ENCODE data around the gene LRCH3. TPM values are rescaled to one million over a fixed set of nuclear protein-coding genes. Genes with fewer than 3 reads are reported as not detected.
"Not testable (repeated sequence)": the region's sequence is repeated elsewhere in the genome, so short reads cannot be mapped to it uniquely, and the experiment has no call there.

Gene LRCH3
- polyA plus RNA-seq, 2 donors: 7.0 to 13.1 TPM

- peaks cover 9 to 10% of the 10 kb centered on the region in 2 donors for H3K36me3 ChIP-seq (ENCODE audit: control insufficient read depth in 2 of 2, insufficient read depth in 2 of 2, low read length in 1 of 2)
- WGBS, 2 donors: 72 to 75% methylated on average over 6 of the region's 6 CpGs
- H3K27ac ChIP-seq (ENCODE audit: low read depth in 2 of 2, low read length in 1 of 2): no peak overlapping the region
- no peaks in the 10 kb centered on the region for H3K4me1 ChIP-seq (ENCODE audit: control insufficient read depth in 2 of 2, insufficient read depth in 2 of 2, low read length in 1 of 2)
- no peak overlapping the region for H3K4me3 ChIP-seq (ENCODE audit: low read depth in 1 of 2, low read length in 2 of 2)
- H3K27me3 ChIP-seq (ENCODE audit: control insufficient read depth in 1 of 2, insufficient read depth in 2 of 2, low read length in 2 of 2): no peaks in the 10 kb centered on the region
- no peaks in the 10 kb centered on the region for H3K9me3 ChIP-seq (ENCODE audit: control insufficient read depth in 2 of 2, insufficient read depth in 1 of 2, low read depth in 1 of 2, low read length in 1 of 2)
Measured at GRCh38 chr3:197874653-197875052, 83.6 kb downstream of the LRCH3 start.

- Histone ChIP-seq H3K36me3 (ENCODE audit: control insufficient read depth in 2 of 2, insufficient read depth in 2 of 2, low read length in 1 of 2) (peaks cover 0 to 4% of the 10 kb centered on the region in 2 donors), H3K4me3 (ENCODE audit: low read depth in 1 of 2, low read length in 2 of 2) (no peak overlapping the region), H3K9me3 (ENCODE audit: control insufficient read depth in 2 of 2, insufficient read depth in 1 of 2, low read depth in 1 of 2, low read length in 1 of 2) (no peaks in the 10 kb centered on the region), H3K27ac (ENCODE audit: low read depth in 2 of 2, low read length in 1 of 2) (no peak overlapping the region), H3K4me1 (ENCODE audit: control insufficient read depth in 2 of 2, insufficient read depth in 2 of 2, low read length in 1 of 2) (no peaks in the 10 kb centered on the region), H3K27me3 (ENCODE audit: control insufficient read depth in 1 of 2, insufficient read depth in 2 of 2, low read length in 2 of 2) (no peaks in the 10 kb centered on the region)
- WGBS, 2 donors: 98% methylated on average over 4 of the region's 4 CpGs
Measured at GRCh38 chr3:197877902-197878301, 86.8 kb downstream of the LRCH3 start.

- no peak overlapping the region for H3K27ac ChIP-seq (ENCODE audit: low read depth in 2 of 2, low read length in 1 of 2)
- H3K4me3 ChIP-seq (ENCODE audit: low read depth in 1 of 2, low read length in 2 of 2): no peak overlapping the region
- no peaks in the 10 kb centered on the region for H3K9me3 ChIP-seq (ENCODE audit: control insufficient read depth in 2 of 2, insufficient read depth in 1 of 2, low read depth in 1 of 2, low read length in 1 of 2)
- no peaks in the 10 kb centered on the region for H3K4me1 ChIP-seq (ENCODE audit: control insufficient read depth in 2 of 2, insufficient read depth in 2 of 2, low read length in 1 of 2)
- no peaks in the 10 kb centered on the region for H3K27me3 ChIP-seq (ENCODE audit: control insufficient read depth in 1 of 2, insufficient read depth in 2 of 2, low read length in 2 of 2)
- peaks cover 0 to 4% of the 10 kb centered on the region in 2 donors for H3K36me3 ChIP-seq (ENCODE audit: control insufficient read depth in 2 of 2, insufficient read depth in 2 of 2, low read length in 1 of 2)
- 72 to 80% methylated on average over 8 of the region's 8 CpGs for WGBS, 2 donors
Measured at GRCh38 chr3:197878427-197878826, 87.4 kb downstream of the LRCH3 start.

GRCh38 chr3:197880491-197881269 is 89.6 kb downstream of the LRCH3 start:
- no peak overlapping the region for H3K4me3 ChIP-seq (ENCODE audit: low read depth in 1 of 2, low read length in 2 of 2)
- no peak overlapping the region for H3K27ac ChIP-seq (ENCODE audit: low read depth in 2 of 2, low read length in 1 of 2)
- peaks cover 0 to 7% of the 10 kb centered on the region in 2 donors for H3K36me3 ChIP-seq (ENCODE audit: control insufficient read depth in 2 of 2, insufficient read depth in 2 of 2, low read length in 1 of 2)
- H3K27me3 ChIP-seq (ENCODE audit: control insufficient read depth in 1 of 2, insufficient read depth in 2 of 2, low read length in 2 of 2): no peaks in the 10 kb centered on the region
- no peaks in the 10 kb centered on the region for H3K4me1 ChIP-seq (ENCODE audit: control insufficient read depth in 2 of 2, insufficient read depth in 2 of 2, low read length in 1 of 2)
- 80 to 82% methylated on average over 17 of the region's 17 CpGs for WGBS, 2 donors
- H3K9me3 ChIP-seq (ENCODE audit: control insufficient read depth in 2 of 2, insufficient read depth in 1 of 2, low read depth in 1 of 2, low read length in 1 of 2): no peaks in the 10 kb centered on the region

GRCh38 chr3:197881270-197881969 is 90.4 kb downstream of the LRCH3 start:
- 72 to 83% methylated on average over 8 of the region's 8 CpGs for WGBS, 2 donors
- H3K36me3 ChIP-seq (ENCODE audit: control insufficient read depth in 2 of 2, insufficient read depth in 2 of 2, low read length in 1 of 2): peaks cover 0 to 7% of the 10 kb centered on the region in 2 donors
- H3K27me3 ChIP-seq (ENCODE audit: control insufficient read depth in 1 of 2, insufficient read depth in 2 of 2, low read length in 2 of 2): no peaks in the 10 kb centered on the region

GRCh38 chr3:197881970-197882338 is 90.9 kb downstream of the LRCH3 start:
- Histone ChIP-seq H3K27ac (ENCODE audit: low read depth in 2 of 2, low read length in 1 of 2) (no peak overlapping the region), H3K36me3 (ENCODE audit: control insufficient read depth in 2 of 2, insufficient read depth in 2 of 2, low read length in 1 of 2) (peaks cover 0 to 7% of the 10 kb centered on the region in 2 donors), H3K27me3 (ENCODE audit: control insufficient read depth in 1 of 2, insufficient read depth in 2 of 2, low read length in 2 of 2) (no peaks in the 10 kb centered on the region), H3K4me1 (ENCODE audit: control insufficient read depth in 2 of 2, insufficient read depth in 2 of 2, low read length in 1 of 2) (no peaks in the 10 kb centered on the region), H3K9me3 (ENCODE audit: control insufficient read depth in 2 of 2, insufficient read depth in 1 of 2, low read depth in 1 of 2, low read length in 1 of 2) (no peaks in the 10 kb centered on the region), H3K4me3 (ENCODE audit: low read depth in 1 of 2, low read length in 2 of 2) (no peak overlapping the region)
- 89 to 91% methylated on average over 7 of the region's 7 CpGs for whole genome bisulfite sequencing, 2 donors

More at GRCh38 chr3:197881270-197881969, 90.4 kb downstream of the LRCH3 start:
- Histone ChIP-seq H3K27ac (ENCODE audit: low read depth in 2 of 2, low read length in 1 of 2) (no peak overlapping the region), H3K4me1 (ENCODE audit: control insufficient read depth in 2 of 2, insufficient read depth in 2 of 2, low read length in 1 of 2) (no peaks in the 10 kb centered on the region), H3K4me3 (ENCODE audit: low read depth in 1 of 2, low read length in 2 of 2) (no peak overlapping the region), H3K9me3 (ENCODE audit: control insufficient read depth in 2 of 2, insufficient read depth in 1 of 2, low read depth in 1 of 2, low read length in 1 of 2) (no peaks in the 10 kb centered on the region)

GRCh38 chr3:197882586-197882985 is 91.5 kb downstream of the LRCH3 start:
- no peaks in the 10 kb centered on the region for H3K4me1 ChIP-seq (ENCODE audit: control insufficient read depth in 2 of 2, insufficient read depth in 2 of 2, low read length in 1 of 2)
- H3K27ac ChIP-seq (ENCODE audit: low read depth in 2 of 2, low read length in 1 of 2): no peak overlapping the region
- H3K4me3 ChIP-seq (ENCODE audit: low read depth in 1 of 2, low read length in 2 of 2): no peak overlapping the region
- WGBS, 2 donors: 12 to 15% methylated on average over 2 of the region's 2 CpGs
- H3K27me3 ChIP-seq (ENCODE audit: control insufficient read depth in 1 of 2, insufficient read depth in 2 of 2, low read length in 2 of 2): no peaks in the 10 kb centered on the region
- peaks cover 0 to 7% of the 10 kb centered on the region in 2 donors for H3K36me3 ChIP-seq (ENCODE audit: control insufficient read depth in 2 of 2, insufficient read depth in 2 of 2, low read length in 1 of 2)
- H3K9me3 ChIP-seq (ENCODE audit: control insufficient read depth in 2 of 2, insufficient read depth in 1 of 2, low read depth in 1 of 2, low read length in 1 of 2): no peaks in the 10 kb centered on the region

- WGBS, 2 donors: 85 to 86% methylated on average over 5 of the region's 5 CpGs
- no peak overlapping the region for H3K27ac ChIP-seq (ENCODE audit: low read depth in 2 of 2, low read length in 1 of 2)
- H3K36me3 ChIP-seq (ENCODE audit: control insufficient read depth in 2 of 2, insufficient read depth in 2 of 2, low read length in 1 of 2): peaks cover 0 to 3% of the 10 kb centered on the region in 2 donors
Measured at GRCh38 chr3:197883541-197883940, 92.5 kb downstream of the LRCH3 start.

GRCh38 chr3:197884330-197884729 is 93.3 kb downstream of the LRCH3 start:
- not testable (repeated sequence) for H3K36me3 ChIP-seq (ENCODE audit: control insufficient read depth in 2 of 2, insufficient read depth in 2 of 2, low read length in 1 of 2); H3K4me1 ChIP-seq (ENCODE audit: control insufficient read depth in 2 of 2, insufficient read depth in 2 of 2, low read length in 1 of 2); H3K9me3 ChIP-seq (ENCODE audit: control insufficient read depth in 2 of 2, insufficient read depth in 1 of 2, low read depth in 1 of 2, low read length in 1 of 2); H3K27me3 ChIP-seq (ENCODE audit: control insufficient read depth in 1 of 2, insufficient read depth in 2 of 2, low read length in 2 of 2); H3K4me3 ChIP-seq (ENCODE audit: low read depth in 1 of 2, low read length in 2 of 2); H3K27ac ChIP-seq (ENCODE audit: low read depth in 2 of 2, low read length in 1 of 2)
- 93 to 98% methylated on average over 17 of the region's 17 CpGs for WGBS, 2 donors

More at GRCh38 chr3:197883541-197883940, 92.5 kb downstream of the LRCH3 start:
- H3K4me3 ChIP-seq (ENCODE audit: low read depth in 1 of 2, low read length in 2 of 2): no peak overlapping the region
- no peaks in the 10 kb centered on the region for H3K4me1 ChIP-seq (ENCODE audit: control insufficient read depth in 2 of 2, insufficient read depth in 2 of 2, low read length in 1 of 2)
- H3K9me3 ChIP-seq (ENCODE audit: control insufficient read depth in 2 of 2, insufficient read depth in 1 of 2, low read depth in 1 of 2, low read length in 1 of 2): no peaks in the 10 kb centered on the region
- no peaks in the 10 kb centered on the region for H3K27me3 ChIP-seq (ENCODE audit: control insufficient read depth in 1 of 2, insufficient read depth in 2 of 2, low read length in 2 of 2)
